Breast epithelium (tissue), 4 donors: ENCODE measurements around the gene CAPZA1. TPM values are rescaled to one million over a fixed set of nuclear protein-coding genes. Genes with fewer than 3 reads are reported as not detected.

Experiments used
- DNase-seq, 2 donors: peaks; one replicate each; pipeline ENCODE4 v3.0.0-alpha.2; 2019; ENCODE audit warnings: low spot score in 2 of 2
- H3K27ac ChIP-seq, 2 donors: fragments of 200-600 bp; sonication (generic) in 1 of 2; one replicate each; pipeline ENCODE4 v1.5.1; 2016 to 2019; ENCODE audit warnings: mild to moderate bottlenecking in 1 of 2
- H3K27me3 ChIP-seq, 2 donors: fragments of 200-600 bp; sonication (generic) in 1 of 2; one replicate each; pipeline versions ENCODE4 v1.5.1 to v1.6.0; 2017 to 2019; ENCODE audit warnings: control low read depth in 1 of 2, mild to moderate bottlenecking in 1 of 2
- H3K36me3 ChIP-seq: fragments of 200-600 bp; one replicate; pipeline ENCODE4 v1.5.1; 2019
- H3K4me1 ChIP-seq, 2 donors: fragments of 200-600 bp; sonication (generic); one replicate each; pipeline ENCODE4 v1.5.1; 2016 to 2019; ENCODE audit warnings: control low read depth in 1 of 2
- H3K4me3 ChIP-seq, 3 donors: fragments of 200-600 bp; sonication (generic); 1 replicate in 2 of 3; 2 replicates in 1 of 3; pipeline ENCODE4 v1.5.1; 2016 to 2019; ENCODE audit warnings: mild to moderate bottlenecking in 3 of 3, moderate library complexity in 2 of 3
- H3K9me3 ChIP-seq, 2 donors: fragments of 200-600 bp; sonication (generic) in 1 of 2; one replicate each; pipeline ENCODE4 v1.5.1; 2016 to 2019; ENCODE audit warnings: control low read depth in 1 of 2
- POLR2A ChIP-seq: fragments of 450-650 bp; IDR thresholded peaks from one replicate; pipeline ENCODE4 v1.6.1; 2016; ENCODE audit warnings: antibody characterized with exemption, mild to moderate bottlenecking, moderate library complexity
- POLR2AphosphoS5 ChIP-seq, 3 donors: sonication (generic); formaldehyde crosslinking; IDR thresholded peaks; one replicate each; pipeline ENCODE4 v1.6.1; 2017; ENCODE audit warnings: antibody characterized with exemption in 3 of 3
- intact Hi-C: fragments of 100-400 bp; cut with DNase I; formaldehyde crosslinking; loops from one replicate; pipeline ENCODE4 v1.15.1; 2023; ENCODE audit warnings: low total_unique reads
- total RNA-seq, 3 donors: library from RNA; depleted of rRNA; stranded (reverse); fragments of >200 nt; gene quantifications; one replicate each; pipeline ENCODE4 v1.1.0, GENCODE V29; 2016
- TF ChIP-seq, protein P1 (sequence below), 3 donors: fragments of 450-650 bp; IDR thresholded peaks; one replicate each; pipeline ENCODE4 v1.5.1; 2016 to 2017; ENCODE audit warnings: antibody characterized with exemption in 3 of 3, mild to moderate bottlenecking in 3 of 3, moderate library complexity in 3 of 3

The CAPZA1 gene
- total RNA-seq, 3 donors from 2014 or later, result 139 to 161 (median 142) TPM

DNA sequence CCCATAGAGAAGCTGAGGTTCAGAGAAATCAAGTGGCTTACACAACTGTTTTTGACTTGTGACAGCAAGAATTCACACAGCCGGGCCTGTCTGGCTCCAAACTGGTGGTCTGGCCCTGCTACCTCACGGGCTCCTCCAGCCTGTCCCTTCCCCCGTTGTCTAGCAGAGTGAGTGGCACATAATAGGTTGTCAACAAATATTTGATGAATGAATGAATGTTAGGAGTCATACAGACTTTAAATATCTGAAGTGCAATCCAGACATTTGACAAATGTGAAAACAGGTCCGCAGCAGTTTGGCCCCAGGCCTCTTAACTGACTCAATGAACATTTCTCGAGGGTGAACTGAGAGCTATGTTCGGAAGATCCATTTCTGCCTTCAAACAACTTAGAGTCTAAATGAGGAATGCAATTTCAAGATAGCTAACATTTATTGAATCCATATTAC is 88.4 kb downstream of the CAPZA1 start:
- no peak for DNase-seq
- peak overlapping the region; percentile 86 to 99 for H3K27ac ChIP-seq
- H3K4me3 ChIP-seq, result no peak overlapping the region

DNA sequence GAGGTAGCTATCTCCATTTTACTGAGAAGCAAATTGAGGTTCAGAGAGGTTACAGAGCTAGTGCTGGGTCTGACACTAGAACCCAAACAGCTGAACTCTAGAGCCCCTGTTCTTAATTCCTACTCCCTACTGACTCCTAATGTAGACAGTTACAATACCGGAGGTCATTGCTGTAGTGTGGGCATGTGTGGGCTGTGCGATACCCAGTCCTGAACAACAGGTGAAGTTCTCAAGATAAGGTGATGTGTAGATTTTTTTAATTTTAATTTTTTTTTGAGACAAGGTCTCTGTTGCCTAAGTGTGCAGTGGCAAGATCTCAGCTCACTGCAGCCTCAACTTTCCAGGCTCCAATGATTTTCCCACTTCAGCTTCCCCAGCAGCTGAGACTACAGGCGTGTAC is 88.9 kb downstream of the CAPZA1 start:
- intact Hi-C loops, result no loop called here
- H3K27ac ChIP-seq, result no peak overlapping the region

More for the DNA sequence above, 88.4 kb downstream of the CAPZA1 start:
- intact Hi-C loops, result no loop called here
- Histone ChIP-seq H3K4me1 (peaks cover 9 to 14% of the 10 kb centered on the region in 2 donors), H3K9me3 (no peaks in the 10 kb centered on the region), H3K36me3 (no peaks in the 10 kb centered on the region), H3K27me3 (no peaks in the 10 kb centered on the region)
- TF ChIP-seq, protein P1, sequence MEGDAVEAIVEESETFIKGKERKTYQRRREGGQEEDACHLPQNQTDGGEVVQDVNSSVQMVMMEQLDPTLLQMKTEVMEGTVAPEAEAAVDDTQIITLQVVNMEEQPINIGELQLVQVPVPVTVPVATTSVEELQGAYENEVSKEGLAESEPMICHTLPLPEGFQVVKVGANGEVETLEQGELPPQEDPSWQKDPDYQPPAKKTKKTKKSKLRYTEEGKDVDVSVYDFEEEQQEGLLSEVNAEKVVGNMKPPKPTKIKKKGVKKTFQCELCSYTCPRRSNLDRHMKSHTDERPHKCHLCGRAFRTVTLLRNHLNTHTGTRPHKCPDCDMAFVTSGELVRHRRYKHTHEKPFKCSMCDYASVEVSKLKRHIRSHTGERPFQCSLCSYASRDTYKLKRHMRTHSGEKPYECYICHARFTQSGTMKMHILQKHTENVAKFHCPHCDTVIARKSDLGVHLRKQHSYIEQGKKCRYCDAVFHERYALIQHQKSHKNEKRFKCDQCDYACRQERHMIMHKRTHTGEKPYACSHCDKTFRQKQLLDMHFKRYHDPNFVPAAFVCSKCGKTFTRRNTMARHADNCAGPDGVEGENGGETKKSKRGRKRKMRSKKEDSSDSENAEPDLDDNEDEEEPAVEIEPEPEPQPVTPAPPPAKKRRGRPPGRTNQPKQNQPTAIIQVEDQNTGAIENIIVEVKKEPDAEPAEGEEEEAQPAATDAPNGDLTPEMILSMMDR (IDR thresholded peaks at IDR 0.05), result no peak
- TF ChIP-seq POLR2A (no peak), POLR2AphosphoS5 (IDR thresholded peaks at IDR 0.05) (no peak)

DNA sequence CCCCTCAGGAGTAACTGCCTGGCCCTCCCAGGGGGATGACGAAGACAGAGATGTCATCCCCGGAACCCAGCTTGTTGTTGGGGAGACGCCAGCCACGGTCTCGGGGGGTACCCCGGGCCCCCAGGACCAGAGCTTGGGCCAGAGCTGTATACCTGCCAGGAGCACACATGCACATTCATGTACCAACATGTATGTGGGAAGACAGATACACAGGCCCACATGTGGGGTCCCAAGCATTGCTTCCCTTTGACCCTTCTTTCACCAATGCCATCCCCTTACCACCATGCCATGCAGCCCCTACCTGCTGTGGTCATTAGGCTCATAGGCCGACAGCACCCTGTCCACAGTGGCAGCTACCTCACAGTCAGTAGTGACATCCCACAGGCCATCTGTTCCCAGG is 90.5 kb downstream of the CAPZA1 start:
- intact Hi-C loops, result no loop called here
- TF ChIP-seq, protein P1 (IDR thresholded peaks at IDR 0.05), result no peak
- TF ChIP-seq POLR2AphosphoS5 (IDR thresholded peaks at IDR 0.05), result no peak
- no peak for TF ChIP-seq POLR2A
- Histone ChIP-seq H3K27me3 (no peaks in the 10 kb centered on the region), H3K27ac (no peak overlapping the region), H3K9me3 (no peaks in the 10 kb centered on the region), H3K4me1 (peaks cover 0 to 4% of the 10 kb centered on the region in 2 donors), H3K36me3 (no peaks in the 10 kb centered on the region), H3K4me3 (no peak overlapping the region)
- DNase-seq, result no peak

More for the DNA sequence above, 88.9 kb downstream of the CAPZA1 start:
- Histone ChIP-seq H3K27me3 (no peaks in the 10 kb centered on the region), H3K4me3 (no peak overlapping the region), H3K4me1 (peaks cover 9 to 10% of the 10 kb centered on the region in 2 donors), H3K36me3 (no peaks in the 10 kb centered on the region), H3K9me3 (no peaks in the 10 kb centered on the region)
- DNase-seq, result no peak
- TF ChIP-seq, protein P1 (IDR thresholded peaks at IDR 0.05), result no peak
- no peak for TF ChIP-seq POLR2AphosphoS5 (IDR thresholded peaks at IDR 0.05)

DNA sequence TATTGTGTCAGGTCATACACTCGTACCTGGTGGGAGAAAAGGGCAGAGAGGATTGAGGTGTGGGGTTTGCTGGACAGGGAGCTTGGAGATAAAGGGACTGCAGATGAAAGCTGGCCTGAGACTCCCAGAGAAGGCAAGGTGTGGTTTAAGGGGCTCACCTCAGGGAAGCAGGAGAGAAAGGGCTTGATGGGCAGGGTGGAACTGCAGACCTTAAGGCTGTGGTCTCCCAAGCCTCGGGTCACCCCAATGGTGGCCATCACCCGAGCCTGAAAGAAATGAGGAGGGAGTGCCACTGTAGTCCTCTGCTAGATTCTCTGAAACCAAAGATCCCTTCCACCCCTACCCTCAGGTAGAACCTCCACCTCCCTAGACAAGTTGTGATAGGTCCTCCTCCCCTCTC is 91.0 kb downstream of the CAPZA1 start:
- TF ChIP-seq, protein P1 (IDR thresholded peaks at IDR 0.05), result no peak
- TF ChIP-seq POLR2AphosphoS5 (IDR thresholded peaks at IDR 0.05) (no peak), POLR2A (no peak)
- Histone ChIP-seq H3K4me1 (peaks cover 0 to 3% of the 10 kb centered on the region in 2 donors), H3K27ac (no peak overlapping the region), H3K4me3 (no peak overlapping the region), H3K36me3 (no peaks in the 10 kb centered on the region), H3K9me3 (no peaks in the 10 kb centered on the region), H3K27me3 (no peaks in the 10 kb centered on the region)
- intact Hi-C loops, result no loop called here
- DNase-seq, result no peak

DNA sequence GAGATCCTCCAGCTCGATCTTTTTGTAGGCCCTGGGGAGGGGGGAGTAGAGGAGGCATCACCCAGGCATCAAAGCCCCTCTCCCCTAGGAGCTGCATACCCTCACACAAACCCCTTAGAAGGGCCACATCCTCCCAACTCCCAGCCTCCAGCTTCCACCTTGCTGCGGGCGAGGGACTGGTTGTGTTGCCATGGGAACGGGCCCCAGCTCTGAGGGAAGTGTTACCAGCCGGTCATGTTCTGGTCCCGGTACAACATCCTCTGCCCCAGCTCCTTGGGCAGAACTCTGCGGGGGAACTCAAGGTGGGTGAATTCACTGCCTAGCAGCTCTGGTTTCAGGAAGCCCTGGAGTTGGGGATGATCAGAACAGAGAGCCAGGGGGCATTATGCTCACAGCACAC is 91.4 kb downstream of the CAPZA1 start:
- Histone ChIP-seq H3K9me3 (no peaks in the 10 kb centered on the region), H3K27ac (no peak overlapping the region), H3K27me3 (no peaks in the 10 kb centered on the region), H3K36me3 (no peaks in the 10 kb centered on the region), H3K4me1 (no peaks in the 10 kb centered on the region), H3K4me3 (no peak overlapping the region)
- DNase-seq, result no peak
- intact Hi-C loops, result no loop called here
- TF ChIP-seq POLR2A (no peak), POLR2AphosphoS5 (IDR thresholded peaks at IDR 0.05) (no peak)
- TF ChIP-seq, protein P1 (IDR thresholded peaks at IDR 0.05), result no peak
